Esophagus squamous epithelium (tissue), 4 donors: Measurements from ENCODE around the gene HOXA4.

Experiments
- POLR2A ChIP-seq, 4 donors: fragments of 450-650 bp; IDR thresholded peaks; one replicate each; pipeline ENCODE4 v1.6.1; 2017; ENCODE audit warnings: antibody characterized with exemption in 4 of 4, mild to moderate bottlenecking in 4 of 4, moderate library complexity in 3 of 4
- TF ChIP-seq, protein P1 (sequence below), 6 experiments: fragments of 450-650 bp in 4 of 6; fragments of 200-600 bp in 2 of 6; sonication (generic) in 2 of 6; IDR thresholded peaks; one replicate each; pipeline ENCODE4 v1.5.1; 2016 to 2019; ENCODE audit warnings: antibody characterized with exemption in 6 of 6, mild to moderate bottlenecking in 4 of 6, moderate library complexity in 4 of 6

DNA sequence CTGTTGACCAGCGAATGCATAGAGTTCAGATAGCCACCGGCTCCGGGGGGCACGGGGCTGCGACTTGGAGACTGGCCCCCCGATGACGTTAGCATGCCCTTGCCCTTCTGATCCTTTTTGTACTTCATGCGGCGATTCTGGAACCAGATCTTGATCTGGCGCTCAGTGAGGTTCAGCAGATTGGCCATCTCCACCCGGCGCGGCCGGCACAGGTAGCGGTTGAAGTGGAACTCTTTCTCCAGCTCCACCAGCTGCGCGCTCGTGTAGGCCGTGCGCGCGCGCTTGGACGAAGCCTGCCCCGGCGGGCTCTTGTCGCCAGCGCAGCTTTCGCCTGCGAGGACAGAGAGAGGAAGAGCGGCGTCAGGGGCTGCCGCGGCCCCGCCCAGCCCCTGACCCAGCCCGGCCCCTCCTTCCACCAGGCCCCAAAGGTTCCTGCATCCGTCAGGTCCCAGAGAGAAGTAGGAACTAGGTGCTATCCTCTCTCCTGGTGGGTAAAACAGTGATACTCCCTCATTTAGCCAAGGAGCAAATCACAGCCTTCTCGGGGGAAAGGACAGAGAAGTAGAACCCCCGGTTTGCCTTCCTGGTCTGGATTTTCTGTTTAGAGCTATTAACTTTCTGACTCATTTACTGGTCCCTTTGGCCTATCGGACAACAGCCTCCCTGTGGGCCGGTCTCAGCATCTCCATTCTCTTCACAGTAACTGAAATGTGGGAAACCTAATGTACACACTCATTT lies 22.0 kb downstream of the HOXA4 start:
- peak in 2 of 4 donors; percentile 75 to 86 for TF ChIP-seq POLR2A (IDR thresholded peaks at IDR 0.05)
- TF ChIP-seq, protein P1, sequence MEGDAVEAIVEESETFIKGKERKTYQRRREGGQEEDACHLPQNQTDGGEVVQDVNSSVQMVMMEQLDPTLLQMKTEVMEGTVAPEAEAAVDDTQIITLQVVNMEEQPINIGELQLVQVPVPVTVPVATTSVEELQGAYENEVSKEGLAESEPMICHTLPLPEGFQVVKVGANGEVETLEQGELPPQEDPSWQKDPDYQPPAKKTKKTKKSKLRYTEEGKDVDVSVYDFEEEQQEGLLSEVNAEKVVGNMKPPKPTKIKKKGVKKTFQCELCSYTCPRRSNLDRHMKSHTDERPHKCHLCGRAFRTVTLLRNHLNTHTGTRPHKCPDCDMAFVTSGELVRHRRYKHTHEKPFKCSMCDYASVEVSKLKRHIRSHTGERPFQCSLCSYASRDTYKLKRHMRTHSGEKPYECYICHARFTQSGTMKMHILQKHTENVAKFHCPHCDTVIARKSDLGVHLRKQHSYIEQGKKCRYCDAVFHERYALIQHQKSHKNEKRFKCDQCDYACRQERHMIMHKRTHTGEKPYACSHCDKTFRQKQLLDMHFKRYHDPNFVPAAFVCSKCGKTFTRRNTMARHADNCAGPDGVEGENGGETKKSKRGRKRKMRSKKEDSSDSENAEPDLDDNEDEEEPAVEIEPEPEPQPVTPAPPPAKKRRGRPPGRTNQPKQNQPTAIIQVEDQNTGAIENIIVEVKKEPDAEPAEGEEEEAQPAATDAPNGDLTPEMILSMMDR (IDR thresholded peaks at IDR 0.05) = peak in 2 of 6 experiments; percentile 28 to 31
